Aorta (tissue), 5 donors: ENCODE measurements around the gene SPATA19. TPM values are rescaled to one million over a fixed set of nuclear protein-coding genes. Genes with fewer than 3 reads are reported as not detected.

Source experiments
- ATAC-seq: fragments of 200-7000 bp; cut with Tn5 transposase; one replicate; pipeline ENCODE4 v1.9.1; 2022; ENCODE audit warnings: moderate library complexity; ENCODE audit not compliant: low FRiP score
- DNase-seq, 2 donors: peaks; one replicate each; pipeline ENCODE4 v3.0.0-alpha.2; 2020
- H3K27ac ChIP-seq, 2 donors: one replicate each; pipeline ENCODE4 v1.5.1; 2013; ENCODE audit warnings: low read length in 2 of 2, mild to moderate bottlenecking in 2 of 2, moderate library complexity in 2 of 2, control low read depth in 1 of 2, inconsistent platforms in 1 of 2, low read depth in 1 of 2
- H3K27me3 ChIP-seq, 2 donors: one replicate each; pipeline ENCODE4 v1.6.1; 2013; ENCODE audit warnings: control low read depth in 1 of 2, low read length in 1 of 2, mild to moderate bottlenecking in 1 of 2, moderate library complexity in 1 of 2; ENCODE audit not compliant: insufficient read depth in 2 of 2, control insufficient read depth in 1 of 2
- H3K36me3 ChIP-seq, 2 donors: one replicate each; pipeline ENCODE4 v1.6.1; 2013; ENCODE audit warnings: control low read depth in 1 of 2, low read length in 1 of 2, mild to moderate bottlenecking in 1 of 2; ENCODE audit not compliant: insufficient read depth in 2 of 2, control insufficient read depth in 1 of 2
- H3K4me1 ChIP-seq, 2 donors: one replicate each; pipeline ENCODE4 v1.6.1; 2013; ENCODE audit warnings: low read length in 2 of 2, control low read depth in 1 of 2, mild to moderate bottlenecking in 1 of 2, moderate library complexity in 1 of 2; ENCODE audit not compliant: insufficient read depth in 2 of 2, control insufficient read depth in 1 of 2
- H3K4me3 ChIP-seq, 2 donors: one replicate each; pipeline ENCODE4 v1.5.1; 2013; ENCODE audit warnings: low read length in 2 of 2, control low read depth in 1 of 2, mild to moderate bottlenecking in 1 of 2
- H3K9me3 ChIP-seq: one replicate; pipeline ENCODE4 v1.6.1; 2013; ENCODE audit warnings: mild to moderate bottlenecking, low read length; ENCODE audit not compliant: control insufficient read depth
- WGBS, 2 donors: extraction: QIAGEN DNeasy Blood & Tissue Kit; methylation state at CpG; one replicate each; pipeline ENCODE4 v1.1.7; 2013; 5-methylcytosine and 5-hydroxymethylcytosine counted together
- intact Hi-C, 2 donors: fragments of 100-400 bp; cut with DNase I; formaldehyde crosslinking; loops; one replicate each; pipeline versions ENCODE4 v1.14.2 to v1.15.0; 2022
- polyA plus RNA-seq, 2 donors: library from polyadenylated mRNA; stranded (reverse); fragments of 200-250 nt; gene quantifications; one replicate each; pipeline ENCODE4 v1.2.3, GENCODE V29; 2013
- total RNA-seq, 2 donors: library from RNA; stranded (reverse); fragmentation: NEBNext Ultra II Directional; extraction: Animal tissue kit (Norgen Biotek cat#: 25700); gene quantifications; one replicate each; pipeline ENCODE4 v1.2.1, GENCODE V29; 2021
- donor health status: healthy with polysubstance abuse.
- donor health status: Bipolar disorder and iron deficiency.
- donor health status: DM: no; HTN: no; CAD: no.
- donor health status: DM: no; HTN: no; CAD: no.
- donor health status: DM: yes; HTN: yes; CAD: no.

Gene SPATA19
- total and polyA plus RNA-seq, 4 donors = not detected

GRCh38 chr11:133825156-133825555, 20.2 kb downstream of the SPATA19 start:
- H3K9me3 ChIP-seq = no peaks in the 10 kb centered on the region
- intact Hi-C loops = no loop called here
- H3K4me1 ChIP-seq = no peaks in the 10 kb centered on the region
- H3K27me3 ChIP-seq = no peaks in the 10 kb centered on the region
- DNase-seq = no peak
- no peak overlapping the region for H3K27ac ChIP-seq
- WGBS, 2 donors = 92 to 94% methylated on average over 11 of the region's 11 CpGs
- ATAC-seq = no peak
- H3K36me3 ChIP-seq = no peaks in the 10 kb centered on the region
- no peak overlapping the region for H3K4me3 ChIP-seq

- intact Hi-C loops = no loop called here
- Histone ChIP-seq H3K27ac (no peak overlapping the region), H3K9me3 (no peaks in the 10 kb centered on the region), H3K4me3 (no peak overlapping the region), H3K27me3 (no peaks in the 10 kb centered on the region), H3K4me1 (no peaks in the 10 kb centered on the region), H3K36me3 (no peaks in the 10 kb centered on the region)
- DNase-seq (no peak), ATAC-seq (no peak)
- WGBS, 2 donors = 83 to 89% methylated on average over 9 of the region's 9 CpGs
Observed at GRCh38 chr11:133824593-133824992, 20.7 kb downstream of the SPATA19 start.

- no peaks in the 10 kb centered on the region for H3K4me1 ChIP-seq
- no peaks in the 10 kb centered on the region for H3K36me3 ChIP-seq
- ATAC-seq = no peak
- H3K9me3 ChIP-seq = no peaks in the 10 kb centered on the region
- H3K4me3 ChIP-seq = no peak overlapping the region
- H3K27ac ChIP-seq = no peak overlapping the region
- H3K27me3 ChIP-seq = no peaks in the 10 kb centered on the region
- DNase-seq = no peak
- intact Hi-C loops = no loop called here
- WGBS, 2 donors = 44 to 66% methylated on average over 4 of the region's 4 CpGs
Observed at GRCh38 chr11:133823614-133824013, 21.7 kb downstream of the SPATA19 start.

- H3K9me3 ChIP-seq = no peaks in the 10 kb centered on the region
- H3K36me3 ChIP-seq = no peaks in the 10 kb centered on the region
- intact Hi-C loops = no loop called here
- H3K4me3 ChIP-seq = no peak overlapping the region
- ATAC-seq (no peak), DNase-seq (no peak)
- 77 to 82% methylated on average over 6 of the region's 6 CpGs for WGBS, 2 donors
- H3K4me1 ChIP-seq = no peaks in the 10 kb centered on the region
- H3K27ac ChIP-seq = no peak overlapping the region
- no peaks in the 10 kb centered on the region for H3K27me3 ChIP-seq
Observed at GRCh38 chr11:133823211-133823610, 22.1 kb downstream of the SPATA19 start.

- ATAC-seq = peak; percentile 24
- intact Hi-C loops = no loop called here
- 33 to 39% methylated on average over 8 of the region's 8 CpGs for WGBS, 2 donors
Observed at GRCh38 chr11:133821776-133822175, 23.5 kb downstream of the SPATA19 start.

GRCh38 chr11:133819746-133820315, 25.5 kb downstream of the SPATA19 start:
- intact Hi-C loops = no loop called here
- no peaks in the 10 kb centered on the region for H3K9me3 ChIP-seq
- H3K4me3 ChIP-seq = no peak overlapping the region
- H3K4me1 ChIP-seq = no peaks in the 10 kb centered on the region
- ATAC-seq = no peak
- H3K27ac ChIP-seq = no peak overlapping the region
- H3K36me3 ChIP-seq = no peaks in the 10 kb centered on the region
- DNase-seq = no peak
- 77 to 79% methylated on average over 6 of the region's 6 CpGs for WGBS, 2 donors
- no peaks in the 10 kb centered on the region for H3K27me3 ChIP-seq

More at GRCh38 chr11:133821776-133822175, 23.5 kb downstream of the SPATA19 start:
- no peaks in the 10 kb centered on the region for H3K4me1 ChIP-seq
- no peak overlapping the region for H3K4me3 ChIP-seq
- no peaks in the 10 kb centered on the region for H3K27me3 ChIP-seq
- H3K36me3 ChIP-seq = no peaks in the 10 kb centered on the region
- no peaks in the 10 kb centered on the region for H3K9me3 ChIP-seq
- no peak for DNase-seq
- H3K27ac ChIP-seq = no peak overlapping the region

- intact Hi-C loops = no loop called here
- H3K36me3 ChIP-seq = no peaks in the 10 kb centered on the region
- no peaks in the 10 kb centered on the region for H3K9me3 ChIP-seq
- H3K27ac ChIP-seq = no peak overlapping the region
- no peaks in the 10 kb centered on the region for H3K27me3 ChIP-seq
- DNase-seq (no peak), ATAC-seq (no peak)
- H3K4me1 ChIP-seq = no peaks in the 10 kb centered on the region
- WGBS, 2 donors = 91 to 95% methylated on average over 10 of the region's 10 CpGs
- no peak overlapping the region for H3K4me3 ChIP-seq
Observed at GRCh38 chr11:133819114-133819513, 26.2 kb downstream of the SPATA19 start.

- no peak overlapping the region for H3K4me3 ChIP-seq
- no peak for ATAC-seq
- intact Hi-C loops = no loop called here
- no peaks in the 10 kb centered on the region for H3K4me1 ChIP-seq
- H3K36me3 ChIP-seq = no peaks in the 10 kb centered on the region
- 84 to 85% methylated on average over 12 of the region's 12 CpGs for WGBS, 2 donors
- H3K27ac ChIP-seq = no peak overlapping the region
- no peaks in the 10 kb centered on the region for H3K27me3 ChIP-seq
- no peaks in the 10 kb centered on the region for H3K9me3 ChIP-seq
- no peak for DNase-seq
Observed at GRCh38 chr11:133818302-133818701, 27.0 kb downstream of the SPATA19 start.

- Histone ChIP-seq H3K27ac (no peak overlapping the region), H3K9me3 (no peaks in the 10 kb centered on the region), H3K4me3 (no peak overlapping the region), H3K4me1 (no peaks in the 10 kb centered on the region), H3K27me3 (no peaks in the 10 kb centered on the region), H3K36me3 (no peaks in the 10 kb centered on the region)
- ATAC-seq = no peak
- intact Hi-C loops = no loop called here
- WGBS, 2 donors = 82 to 85% methylated on average over 7 of the region's 7 CpGs
- DNase-seq = no peak
Observed at GRCh38 chr11:133817449-133817848, 27.9 kb downstream of the SPATA19 start.
